ENCODE data around the gene CCDC91.

GRCh38 chr12:28162697-28163096 is 27.6 kb upstream of the CCDC91 start:
- TF ChIP-seq CTCF (IDR thresholded peaks at IDR 0.05) (no peak), POLR2A (IDR thresholded peaks at IDR 0.05) (no peak)
